Retina (tissue), 1 donor: ENCODE results near the gene PTPRN2.

ENCODE experiments used
- DNase-seq: peaks from one replicate; pipeline ENCODE4 v3.0.0-alpha.2; 2016

PTPRN2 gene

DNA sequence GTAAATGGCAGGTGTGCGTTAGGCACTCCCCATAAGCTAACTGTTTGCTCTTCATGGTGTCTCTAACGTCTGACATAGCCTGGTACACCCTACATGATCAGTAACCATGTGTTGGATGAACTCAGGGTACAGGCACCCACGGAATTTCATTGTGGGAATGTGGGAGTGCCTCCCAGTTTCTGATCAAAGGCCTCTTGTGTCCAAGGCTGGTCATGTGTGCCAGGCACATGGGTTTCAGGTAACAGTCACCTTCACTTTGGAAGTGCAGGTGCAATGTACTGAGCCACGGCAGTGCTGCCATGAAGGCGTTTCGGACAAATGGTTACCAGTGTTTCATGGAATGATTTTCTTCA is 952.5 kb downstream of the PTPRN2 start:
- no peak for DNase-seq

DNA sequence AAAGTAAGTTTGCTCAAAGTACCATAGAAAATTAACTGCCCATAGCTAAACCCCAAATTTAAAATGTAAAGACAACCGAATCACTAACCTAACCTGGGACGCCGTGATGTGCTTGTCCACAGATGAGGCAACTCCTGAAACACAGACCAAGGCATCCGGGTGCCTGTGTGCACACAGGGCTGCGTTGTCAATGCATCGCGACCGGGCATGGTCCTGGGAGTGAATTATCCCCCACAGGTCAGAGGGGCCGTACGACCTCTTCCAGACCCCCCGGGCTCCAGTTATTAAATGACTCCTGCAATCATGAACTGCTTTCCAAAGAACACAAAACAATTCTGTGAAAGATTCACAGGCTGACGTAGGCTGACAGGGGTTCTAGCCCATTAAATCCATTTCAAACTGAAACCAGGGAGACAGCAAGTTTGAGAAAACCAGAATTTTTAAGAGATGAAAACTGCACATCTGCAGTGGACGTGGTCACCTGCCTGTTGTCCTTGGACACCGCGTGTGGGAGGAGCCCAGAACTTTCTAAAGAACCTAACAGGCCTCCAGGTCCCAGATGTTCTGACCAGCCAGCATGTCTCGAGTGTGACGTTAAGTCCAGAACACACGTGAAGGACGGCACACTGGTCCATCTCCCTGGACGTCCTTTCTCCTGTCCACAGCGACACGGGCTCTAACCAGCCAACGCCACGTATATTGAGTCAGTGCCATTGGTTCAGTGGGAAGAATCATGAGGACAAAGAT is 953.0 kb downstream of the PTPRN2 start:
- DNase-seq = no peak

DNA sequence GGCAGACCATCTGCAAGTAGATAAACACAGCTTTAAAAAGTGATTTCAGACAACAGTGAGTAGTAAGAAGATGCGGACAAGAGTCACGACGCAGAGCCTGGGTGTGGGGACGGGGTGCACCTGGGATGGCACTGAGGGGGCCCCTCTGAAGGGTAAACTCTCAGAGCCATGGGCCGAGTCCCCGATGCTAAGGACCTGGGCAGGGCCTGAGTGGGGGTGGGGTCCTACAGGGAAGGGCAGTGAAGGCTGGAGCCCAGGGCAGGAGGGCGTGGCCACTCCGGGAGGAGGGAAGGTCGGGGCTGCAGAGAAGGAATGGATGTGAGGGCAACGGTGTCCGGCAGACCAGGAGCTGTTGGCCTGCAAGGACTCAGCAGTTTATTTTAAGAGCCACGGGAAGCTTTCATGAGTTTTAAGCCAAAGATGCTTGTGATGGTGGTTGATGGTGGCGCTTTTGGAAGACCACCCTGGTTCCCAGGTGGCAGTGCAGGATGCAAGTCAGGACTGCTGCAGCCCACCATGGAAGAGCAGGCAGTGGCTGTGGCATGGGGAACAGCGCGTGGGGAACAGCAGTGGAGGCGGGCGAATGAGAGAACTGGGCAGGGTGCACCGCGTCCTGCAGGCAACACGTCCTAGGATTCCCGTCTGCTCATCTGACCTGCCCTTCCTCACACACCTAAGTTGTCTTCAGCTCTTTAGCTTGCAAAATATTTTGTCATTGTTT is 954.0 kb downstream of the PTPRN2 start:
- no peak for DNase-seq

DNA sequence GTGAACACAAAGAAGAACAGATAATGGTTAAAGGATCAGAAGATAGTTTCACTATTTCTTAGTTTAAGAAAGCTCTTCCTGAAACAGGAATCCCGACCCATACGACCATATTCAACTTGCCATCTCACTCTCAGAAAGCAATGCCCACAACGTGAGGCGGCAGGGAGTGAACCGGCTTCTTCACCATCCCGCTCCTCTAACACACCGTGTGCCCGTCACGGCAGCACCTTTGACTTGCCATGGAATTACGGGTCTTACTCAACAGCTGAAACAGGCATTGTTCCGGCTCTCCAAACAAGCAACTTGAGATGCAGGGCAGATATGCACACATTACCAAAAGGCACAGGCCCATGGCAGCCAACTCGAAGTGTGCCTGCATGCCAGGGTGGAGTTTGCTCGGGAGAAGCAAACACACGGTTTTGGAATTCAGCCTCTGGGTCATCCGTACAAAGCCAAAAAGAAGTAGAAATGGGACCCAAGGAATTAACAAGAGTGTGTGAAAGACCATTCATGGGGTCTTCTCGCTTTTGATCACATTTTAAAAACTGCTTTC is 957.2 kb downstream of the PTPRN2 start:
- no peak for DNase-seq

DNA sequence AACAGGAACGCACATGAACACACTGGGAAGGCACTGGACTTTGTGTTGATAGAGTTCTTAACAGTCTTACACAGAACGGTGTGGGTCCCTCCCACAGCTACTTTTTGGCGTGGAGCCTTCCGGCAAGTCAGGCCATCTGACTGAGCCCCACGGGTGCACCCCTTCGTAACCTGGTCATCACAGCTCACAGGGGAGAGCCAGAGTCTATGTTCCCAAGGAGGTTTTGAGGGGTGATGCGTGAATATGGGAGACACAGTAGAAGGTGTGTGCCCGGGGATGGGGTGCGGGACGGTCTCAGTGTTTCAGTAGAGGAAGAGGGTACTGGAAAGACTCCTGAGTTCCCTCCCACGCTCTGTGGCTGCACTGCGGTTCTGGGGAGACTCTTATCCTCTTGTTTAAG is 959.2 kb downstream of the PTPRN2 start:
- DNase-seq = no peak

DNA sequence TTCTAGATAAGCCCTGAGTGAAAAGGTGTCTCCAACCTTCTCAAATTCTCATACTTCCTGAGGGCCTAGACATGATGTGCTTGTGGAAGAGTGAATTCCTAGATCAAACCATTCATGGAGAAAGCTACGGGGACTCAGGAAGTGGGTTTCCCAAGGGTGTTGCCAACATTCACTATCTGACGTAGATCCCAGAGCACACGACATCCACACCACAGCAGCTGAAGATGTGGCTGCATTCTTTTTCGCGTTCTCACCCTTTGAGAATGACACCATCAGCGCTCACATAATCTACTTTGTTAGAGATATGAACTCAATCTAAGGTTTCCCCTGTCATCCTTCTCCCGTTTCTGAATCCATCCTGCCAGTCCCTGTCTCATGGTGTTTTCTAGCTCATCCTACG is 960.0 kb downstream of the PTPRN2 start:
- DNase-seq = no peak

DNA sequence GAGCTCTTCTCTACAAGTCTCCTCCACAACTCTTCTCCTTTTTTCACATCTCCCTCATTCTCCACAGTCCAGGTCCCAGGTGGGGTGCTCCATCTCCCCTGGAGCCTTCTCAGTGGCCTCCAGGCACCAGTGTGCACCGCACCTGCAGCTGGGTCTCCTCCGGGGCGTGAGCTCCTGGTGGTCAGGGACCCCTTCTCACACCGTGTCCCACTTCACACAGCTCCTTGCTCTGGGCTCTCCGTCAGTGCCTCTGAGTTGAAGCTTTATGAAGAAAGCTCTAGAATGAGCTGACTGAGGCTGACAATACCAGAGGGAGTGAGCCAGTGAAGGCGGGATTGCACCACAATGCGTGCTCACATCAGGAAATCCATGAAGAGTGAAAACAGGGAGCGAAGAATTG is 960.6 kb downstream of the PTPRN2 start:
- DNase-seq = no peak

DNA sequence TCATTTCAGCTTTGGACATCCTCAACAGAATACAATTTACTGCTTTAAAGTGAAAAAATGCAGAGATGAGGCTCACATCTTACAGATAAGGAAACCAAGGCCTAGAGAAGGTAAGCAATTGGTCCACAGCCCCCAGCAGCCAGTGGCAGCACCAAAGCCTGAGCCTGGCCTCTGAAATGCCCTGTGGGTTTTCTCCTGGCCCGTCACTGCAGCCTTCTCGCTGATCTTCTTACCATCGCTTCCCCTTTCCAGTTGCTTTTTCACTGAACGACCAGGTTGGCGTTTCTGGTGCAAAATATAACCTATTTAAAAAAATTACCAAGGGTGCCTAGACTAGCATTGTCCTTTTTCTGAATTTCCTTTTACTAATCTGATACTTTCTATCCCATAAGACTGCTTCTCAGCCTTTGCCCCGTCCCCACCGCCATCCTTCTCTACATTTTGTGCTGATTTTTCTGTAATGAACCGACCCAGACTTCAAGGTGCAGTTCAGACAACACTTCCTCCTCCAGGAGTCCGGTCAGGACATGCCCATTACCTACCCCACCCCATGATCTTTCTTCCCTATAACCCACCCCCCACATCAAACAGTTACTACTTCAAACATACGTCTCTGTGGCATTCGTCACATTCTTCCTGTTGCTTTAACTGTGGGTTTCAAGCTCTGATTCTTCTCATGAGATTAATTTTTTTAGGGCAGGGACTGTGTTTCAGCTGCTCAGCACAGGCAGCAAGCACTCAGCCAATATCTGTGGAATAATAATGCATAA is 961.5 kb downstream of the PTPRN2 start:
- no peak for DNase-seq

DNA sequence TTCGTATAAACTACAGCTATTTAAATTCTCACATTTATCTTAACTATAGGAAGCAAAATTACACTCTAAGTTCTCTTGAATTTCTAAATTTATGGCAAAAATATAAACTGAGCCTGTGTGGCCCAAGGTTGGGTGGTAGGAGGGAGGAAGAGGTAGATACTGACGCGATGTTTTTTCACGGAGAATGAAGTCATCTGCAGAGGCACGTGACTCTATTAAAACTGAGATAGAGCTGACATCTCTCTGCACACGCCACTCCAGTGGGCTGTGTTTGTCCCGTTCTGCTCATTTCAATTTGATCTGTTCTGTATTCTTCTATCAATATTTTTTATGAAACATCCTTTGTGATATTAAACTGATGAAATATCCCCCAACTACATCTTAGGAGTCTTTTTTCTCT is 964.1 kb downstream of the PTPRN2 start:
- DNase-seq = no peak

DNA sequence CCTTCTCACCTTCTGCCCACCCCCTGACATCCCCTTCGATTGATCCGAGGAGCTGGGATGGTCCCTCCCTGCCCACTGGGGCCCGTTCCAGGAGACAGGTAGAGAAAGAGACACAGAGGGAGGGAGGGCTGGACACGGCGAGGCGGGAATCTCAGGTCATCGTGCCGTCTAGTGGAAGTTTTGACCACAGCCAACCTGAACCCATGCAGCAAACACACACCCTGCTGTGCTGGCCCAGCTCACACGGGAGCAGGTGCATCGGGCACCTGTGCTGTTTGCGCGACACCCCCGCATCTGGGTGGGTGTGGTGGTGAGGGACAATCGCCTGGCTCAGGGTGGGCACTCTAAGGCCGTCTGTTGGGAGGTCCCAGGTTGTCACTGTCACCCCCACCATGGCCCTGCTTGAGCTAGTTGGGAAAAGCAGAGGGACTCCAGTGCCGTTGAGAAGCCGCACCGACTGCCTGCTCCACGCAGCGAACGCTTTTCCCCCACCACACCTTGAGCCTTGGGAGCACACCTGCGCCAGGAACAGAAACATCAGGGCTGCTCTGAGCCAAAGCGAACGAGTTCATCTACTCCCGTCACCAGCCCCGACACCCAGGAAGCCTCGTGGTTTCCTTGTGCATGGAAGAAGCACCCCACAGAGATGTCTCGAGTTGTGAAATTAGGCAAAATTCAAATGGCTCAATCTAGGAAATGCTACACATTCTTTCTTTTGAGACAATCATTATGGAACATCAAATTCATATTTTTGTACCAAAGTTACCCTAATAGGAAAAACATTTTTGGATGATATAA is 965.0 kb downstream of the PTPRN2 start:
- no peak for DNase-seq

DNA sequence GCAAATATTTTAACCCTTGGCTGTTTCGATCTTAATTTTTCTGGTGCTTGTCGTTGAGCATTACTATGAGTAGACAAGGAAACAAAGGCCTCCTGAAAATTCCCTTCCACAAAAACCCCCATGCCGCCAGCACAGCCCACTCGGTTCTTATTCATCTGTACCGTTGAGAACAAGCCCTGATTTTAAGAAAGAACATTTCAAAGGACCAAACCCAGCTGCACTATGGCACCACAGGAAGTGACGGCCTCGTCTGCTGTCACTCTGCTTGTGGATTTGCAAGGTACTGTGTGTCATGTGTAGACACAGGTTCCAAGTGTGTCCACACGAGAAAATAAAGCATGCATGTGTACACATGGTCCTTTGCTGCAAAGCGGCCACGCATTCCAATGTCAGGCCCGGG is 965.6 kb downstream of the PTPRN2 start:
- DNase-seq = no peak

DNA sequence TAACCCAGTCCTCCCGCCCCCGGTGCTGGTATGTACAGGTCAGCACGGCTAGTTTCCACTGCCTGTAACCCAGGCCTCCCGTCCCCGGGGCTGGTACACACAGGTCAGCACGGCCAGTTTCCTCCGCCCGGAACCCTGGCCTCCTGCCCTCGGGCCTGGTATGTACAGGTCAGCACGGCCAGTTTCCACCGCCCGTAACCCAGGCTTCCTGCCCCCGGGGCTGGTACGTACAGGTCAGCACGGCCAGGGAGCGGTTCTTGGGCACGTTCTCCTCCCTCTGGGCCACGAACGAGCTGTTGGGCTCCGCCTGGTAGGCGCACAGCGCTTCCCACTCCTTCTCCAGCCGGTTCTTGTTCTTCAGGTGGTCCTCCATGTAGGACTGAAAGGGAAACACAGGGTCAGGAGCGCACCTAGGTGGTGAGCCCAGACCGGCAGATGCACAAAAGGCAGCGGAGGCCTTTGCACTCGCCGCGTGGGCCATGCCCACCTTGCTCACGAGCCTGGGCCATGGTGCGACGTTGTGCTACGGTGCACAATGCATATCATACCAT is 966.4 kb downstream of the PTPRN2 start:
- no peak for DNase-seq

DNA sequence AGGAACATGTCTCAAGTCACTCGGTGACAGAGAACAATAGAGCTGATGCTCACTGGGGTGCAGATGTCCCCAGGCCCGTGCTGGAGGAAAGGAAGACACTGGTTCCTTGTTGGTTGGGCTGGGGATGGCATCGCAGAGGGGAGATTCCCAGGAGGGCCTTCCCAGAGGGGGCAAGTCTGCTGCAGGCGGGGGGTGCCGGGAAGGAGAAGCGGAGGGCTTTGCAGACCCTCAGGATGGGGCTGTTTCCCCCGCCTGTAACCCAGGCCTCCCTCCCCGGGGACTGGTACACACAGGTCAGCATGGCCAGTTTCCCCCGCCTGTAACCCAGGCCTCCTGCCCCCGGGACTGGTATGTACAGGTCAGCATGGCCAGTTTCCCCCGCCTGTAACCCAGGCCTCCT is 967.0 kb downstream of the PTPRN2 start:
- DNase-seq = no peak

DNA sequence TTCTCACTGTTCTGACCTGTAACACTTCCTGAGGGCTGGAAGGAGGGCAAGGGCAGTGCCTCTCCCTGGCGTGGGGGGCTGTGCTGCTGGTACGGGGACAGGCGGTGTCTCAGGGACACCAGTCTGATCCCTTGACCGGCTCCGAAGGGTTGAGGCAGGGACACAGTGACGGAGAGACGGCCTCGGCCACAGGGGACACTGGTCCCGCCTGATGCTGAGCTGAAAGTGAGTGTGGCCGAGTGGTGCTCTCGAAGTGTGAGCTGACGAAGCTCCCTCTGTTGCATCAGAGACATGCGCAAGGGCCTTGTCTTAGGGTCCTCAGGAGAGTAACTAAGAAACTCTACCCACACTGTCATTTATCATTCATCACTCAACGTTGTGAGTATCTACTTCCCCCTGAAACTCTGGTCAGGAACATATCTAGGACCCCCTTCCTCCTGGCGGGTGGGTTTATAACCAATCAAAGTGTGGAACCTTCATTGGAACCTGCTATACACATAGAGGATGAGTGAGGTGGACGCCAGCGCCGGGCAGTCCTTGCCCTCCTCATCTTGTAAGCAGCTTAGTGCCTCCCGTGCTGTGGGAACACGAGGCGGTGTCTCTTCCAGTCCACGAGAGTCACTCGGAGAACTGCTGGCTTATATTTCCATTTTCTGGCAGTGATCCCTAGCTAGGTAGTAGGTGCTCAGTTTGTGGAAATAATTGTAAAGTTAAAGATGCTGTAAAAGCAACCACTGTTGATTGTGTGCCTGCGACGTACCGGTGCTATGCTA is 967.7 kb downstream of the PTPRN2 start:
- DNase-seq = no peak

DNA sequence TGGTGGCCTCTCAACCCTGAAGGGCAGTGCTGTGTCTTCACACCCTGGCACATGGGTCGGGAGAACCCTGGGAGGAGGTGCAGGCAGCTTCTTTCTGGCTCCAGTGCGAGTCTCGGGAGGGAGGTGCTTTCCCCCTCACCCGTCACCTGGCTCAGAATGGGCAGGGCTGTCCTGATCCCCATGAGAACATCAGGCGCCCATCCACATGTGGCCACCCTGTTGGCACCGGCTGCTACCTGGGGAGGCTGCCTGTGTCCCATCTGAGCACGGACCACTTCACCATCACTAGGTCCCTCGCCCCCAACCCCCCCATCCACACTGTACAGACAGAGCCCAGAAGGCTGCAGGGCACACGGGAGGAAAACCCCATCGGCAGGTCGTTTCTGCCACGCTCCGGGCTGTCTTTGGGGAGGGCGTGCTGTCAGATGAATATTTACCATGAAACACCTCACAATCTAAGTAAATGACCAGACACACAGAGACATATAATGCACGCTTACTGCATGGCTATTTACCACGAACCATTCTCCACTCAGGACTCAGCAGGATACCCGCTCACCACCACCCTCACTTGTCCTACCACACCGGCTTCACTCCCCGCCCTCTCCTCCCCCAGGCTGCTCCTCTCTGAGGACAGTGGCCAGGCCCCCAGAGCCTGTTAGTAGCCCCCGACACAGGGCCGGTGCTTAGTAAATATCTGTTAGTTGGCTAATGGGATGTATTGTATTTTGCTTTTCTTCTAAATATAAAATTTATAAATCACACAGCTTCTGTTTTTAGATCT is 968.6 kb downstream of the PTPRN2 start:
- DNase-seq = no peak

DNA sequence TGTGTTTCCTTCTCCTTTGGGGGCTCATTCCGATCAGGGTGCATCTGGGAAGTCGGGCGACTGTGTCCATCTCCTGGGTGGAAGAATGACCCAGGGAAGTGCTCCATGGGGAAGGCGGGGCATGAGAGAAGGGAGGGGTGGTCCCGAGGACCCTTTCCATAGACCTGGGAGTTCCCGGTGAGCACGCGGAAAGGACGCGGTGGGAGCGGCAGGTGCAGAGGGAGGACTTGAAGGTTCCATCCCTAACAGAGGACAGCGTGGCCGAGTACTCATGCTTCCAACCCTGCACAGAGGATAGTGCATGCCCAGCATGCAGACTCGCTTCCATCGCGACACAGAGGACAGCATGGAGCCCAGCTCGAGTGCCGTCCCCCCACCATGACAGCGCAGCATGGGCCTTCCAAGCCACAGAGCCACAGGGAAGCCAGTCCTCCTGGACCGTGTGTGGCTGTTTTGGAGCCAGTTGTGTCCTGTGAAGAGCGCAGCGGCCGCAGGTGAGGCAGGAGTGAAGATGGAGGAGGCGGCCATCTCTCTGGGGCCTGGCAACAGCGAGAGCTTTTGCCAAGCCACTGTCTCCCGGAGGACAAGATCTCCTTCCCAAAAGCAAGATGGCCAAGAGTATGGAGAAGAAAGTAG is 969.4 kb downstream of the PTPRN2 start:
- DNase-seq = no peak

DNA sequence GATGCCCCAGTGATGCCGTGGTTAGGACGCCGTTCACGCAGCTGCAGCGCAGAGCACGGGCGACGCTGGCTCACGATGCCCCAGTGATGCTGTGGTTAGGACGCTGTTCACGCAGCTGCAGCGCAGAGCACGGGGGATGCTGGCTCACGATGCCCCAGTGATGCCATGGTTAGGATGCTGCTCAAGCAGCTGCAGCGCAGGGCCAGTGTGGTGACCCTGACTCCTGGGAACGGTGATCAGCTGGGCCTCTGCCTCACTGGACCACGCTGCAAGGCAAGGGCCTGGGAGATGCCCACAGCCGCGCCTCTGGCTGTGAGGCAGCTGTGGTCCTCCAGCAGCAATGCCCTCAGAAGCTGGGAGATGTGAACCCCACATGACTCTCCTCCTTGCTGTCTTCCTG is 970.2 kb downstream of the PTPRN2 start:
- DNase-seq = no peak

DNA sequence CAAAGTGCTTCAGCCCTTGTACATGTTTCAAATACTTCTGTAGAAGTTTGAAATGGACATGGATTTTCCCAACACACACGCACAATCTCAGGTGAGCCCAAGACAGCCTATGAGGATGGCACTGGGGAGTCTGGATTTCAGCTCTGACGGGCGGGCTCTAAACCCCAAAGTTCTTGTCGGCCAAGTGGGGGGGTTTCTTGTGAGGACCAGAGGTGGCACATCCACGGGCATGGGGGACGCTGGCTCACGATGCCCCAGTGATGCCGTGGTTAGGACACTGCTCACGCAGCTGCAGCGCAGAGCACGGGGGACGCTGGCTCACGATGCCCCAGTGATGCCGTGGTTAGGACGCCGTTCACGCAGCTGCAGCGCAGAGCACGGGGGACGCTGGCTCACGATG is 970.7 kb downstream of the PTPRN2 start:
- DNase-seq = no peak

DNA sequence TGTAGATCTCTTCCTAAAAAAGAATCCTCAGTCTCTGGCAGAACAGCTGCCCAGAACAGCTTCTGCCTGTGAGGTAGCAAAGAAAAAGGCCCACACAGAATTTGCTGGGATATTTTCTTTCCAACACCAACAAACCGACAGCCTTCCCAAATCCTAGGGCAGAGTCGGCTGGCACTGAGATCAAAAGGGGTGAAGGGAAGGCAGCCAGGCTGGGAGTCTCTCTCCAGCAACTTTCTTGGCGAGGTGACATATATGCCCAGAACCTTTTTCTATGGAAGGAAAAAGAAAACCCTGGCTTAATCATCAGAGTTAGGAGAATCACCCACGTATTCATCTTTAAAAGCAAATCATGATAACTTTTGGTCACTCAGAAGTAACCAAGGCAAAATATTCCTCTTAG is 971.2 kb downstream of the PTPRN2 start:
- no peak for DNase-seq

DNA sequence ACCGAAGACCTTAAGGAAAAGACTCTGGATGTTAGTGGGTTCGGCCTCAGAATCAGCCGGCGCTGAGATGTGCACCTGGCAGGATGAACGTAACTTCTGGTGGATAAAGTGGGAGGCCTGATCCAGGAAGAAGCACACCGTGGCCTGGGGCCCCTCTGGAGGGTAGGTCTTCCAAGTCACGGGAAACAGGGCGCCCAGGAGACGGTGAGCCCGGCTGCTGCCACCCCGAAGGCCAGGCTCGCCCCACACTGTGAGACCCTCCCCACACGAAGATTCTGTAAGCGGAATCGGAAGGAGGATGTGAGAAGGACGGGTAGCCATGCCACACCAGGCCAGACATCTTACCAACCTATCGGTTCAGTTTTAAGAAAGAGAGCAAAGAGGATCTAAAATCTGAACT is 971.8 kb downstream of the PTPRN2 start:
- no peak for DNase-seq
